SKM-1 (cell line): Measurements from ENCODE around the gene CYP2S1.

ENCODE experiments used
- DNase-seq: peaks from one replicate; lab custom pipeline; 2025; ENCODE audit not compliant: unreplicated experiment; lab: John Stamatoyannopoulos, UW

Gene CYP2S1

DNA sequence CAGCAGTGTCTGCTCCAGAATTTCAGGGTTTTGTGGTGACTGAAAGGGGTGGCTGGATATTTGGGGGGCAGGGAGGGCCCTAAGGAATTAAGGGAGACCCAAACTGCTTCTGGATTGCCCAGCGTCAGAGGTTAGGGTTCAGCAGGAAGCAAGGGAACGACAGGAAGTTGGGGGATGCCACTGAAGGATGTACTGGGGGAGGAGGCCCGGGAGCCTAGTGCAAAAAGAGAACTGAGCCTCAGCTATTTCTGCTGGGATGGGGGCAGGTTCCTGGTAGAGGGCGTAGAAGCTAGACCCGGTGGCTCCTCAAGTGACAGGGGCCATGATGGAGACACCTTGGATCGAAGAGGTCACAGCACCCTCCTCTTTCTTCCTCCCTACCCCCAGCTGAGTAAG lies 1.1 kb downstream of the CYP2S1 start:
- peak; percentile 60 for DNase-seq

DNA sequence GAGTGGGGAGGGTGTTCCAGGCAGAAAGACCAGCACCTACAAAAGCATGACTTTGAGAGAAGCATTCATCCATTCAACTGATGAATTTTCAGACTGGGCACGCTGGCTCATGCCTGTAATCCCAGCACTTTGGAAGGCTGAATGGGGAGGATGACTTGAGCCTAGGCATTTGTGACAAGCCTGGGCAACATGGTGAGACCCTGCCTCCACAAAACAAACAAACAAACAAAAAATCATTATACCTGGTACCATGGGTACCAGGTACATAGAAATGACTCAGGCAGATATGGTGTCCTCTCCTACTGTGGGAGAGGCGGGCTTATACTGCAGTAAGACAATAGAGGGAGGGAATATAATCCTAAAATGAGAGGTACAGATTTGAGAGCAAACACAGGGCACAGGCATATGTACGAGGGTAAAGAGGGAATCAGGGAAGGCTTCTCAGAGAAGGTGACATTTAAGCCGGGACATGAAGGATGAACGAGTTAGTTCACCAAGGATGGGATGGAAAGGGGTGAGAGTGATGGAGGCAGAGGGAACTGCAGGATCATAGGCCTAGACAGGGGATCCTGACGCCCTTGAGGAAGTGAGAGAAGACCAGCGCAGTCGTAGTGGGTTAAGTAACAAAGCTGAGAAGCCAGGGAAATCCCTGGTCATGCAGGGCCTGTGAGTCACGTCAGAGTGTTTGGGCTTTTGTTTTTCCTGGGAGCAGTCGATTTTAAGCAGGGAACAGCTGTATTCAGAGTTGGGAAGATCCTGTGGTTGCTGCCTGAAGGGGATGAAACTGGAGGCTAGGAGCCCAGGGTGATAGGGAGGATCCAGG lies 2.9 kb downstream of the CYP2S1 start:
- DNase-seq: no peak

DNA sequence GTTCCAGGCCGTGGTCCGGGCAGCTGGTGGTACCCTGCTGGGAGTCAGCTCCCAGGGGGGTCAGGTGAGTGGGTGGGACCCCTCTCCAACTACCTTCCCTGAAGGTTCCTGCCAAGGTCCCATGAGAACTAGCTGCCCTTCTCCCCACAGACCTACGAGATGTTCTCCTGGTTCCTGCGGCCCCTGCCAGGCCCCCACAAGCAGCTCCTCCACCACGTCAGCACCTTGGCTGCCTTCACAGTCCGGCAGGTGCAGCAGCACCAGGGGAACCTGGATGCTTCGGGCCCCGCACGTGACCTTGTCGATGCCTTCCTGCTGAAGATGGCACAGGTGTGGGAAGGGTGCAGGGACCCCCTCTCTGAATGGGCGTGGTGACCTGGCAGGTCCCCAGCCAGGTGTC lies 5.5 kb downstream of the CYP2S1 start:
- DNase-seq: no peak

DNA sequence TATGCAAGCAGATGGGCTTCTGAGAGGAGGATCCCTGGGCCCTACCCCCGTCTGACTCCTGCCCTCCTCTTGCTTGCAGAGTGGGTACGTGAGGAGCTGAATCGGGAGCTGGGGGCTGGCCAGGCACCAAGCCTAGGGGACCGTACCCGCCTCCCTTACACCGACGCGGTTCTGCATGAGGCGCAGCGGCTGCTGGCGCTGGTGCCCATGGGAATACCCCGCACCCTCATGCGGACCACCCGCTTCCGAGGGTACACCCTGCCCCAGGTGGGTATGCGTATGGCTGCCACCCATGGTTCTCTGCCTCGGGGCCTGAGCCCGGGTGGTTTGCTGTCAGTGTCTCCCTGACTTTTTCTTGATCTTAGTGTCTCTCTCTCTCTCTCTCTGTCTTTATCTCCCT lies 10.4 kb downstream of the CYP2S1 start:
- no peak for DNase-seq

DNA sequence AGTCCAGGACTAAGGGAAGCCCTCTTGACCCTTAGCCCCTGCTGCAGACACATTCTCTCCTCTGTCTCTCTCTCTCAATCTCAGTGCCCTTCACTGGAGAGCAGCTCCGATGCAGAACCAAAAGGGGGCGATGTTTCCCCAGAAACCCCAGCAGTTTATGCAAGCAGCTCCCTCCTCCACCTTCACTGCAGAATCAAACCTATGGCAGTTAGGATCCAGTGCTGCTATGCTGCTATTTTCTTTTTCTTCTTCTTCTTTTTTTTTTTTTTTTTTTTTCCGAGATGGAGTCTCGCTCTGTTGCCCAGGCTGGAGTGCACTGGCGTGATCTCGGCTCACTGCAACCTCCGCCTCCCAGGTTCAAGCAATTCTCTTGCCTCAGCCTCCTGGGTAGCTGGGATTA lies 11.3 kb downstream of the CYP2S1 start:
- peak; percentile 71 for DNase-seq

DNA sequence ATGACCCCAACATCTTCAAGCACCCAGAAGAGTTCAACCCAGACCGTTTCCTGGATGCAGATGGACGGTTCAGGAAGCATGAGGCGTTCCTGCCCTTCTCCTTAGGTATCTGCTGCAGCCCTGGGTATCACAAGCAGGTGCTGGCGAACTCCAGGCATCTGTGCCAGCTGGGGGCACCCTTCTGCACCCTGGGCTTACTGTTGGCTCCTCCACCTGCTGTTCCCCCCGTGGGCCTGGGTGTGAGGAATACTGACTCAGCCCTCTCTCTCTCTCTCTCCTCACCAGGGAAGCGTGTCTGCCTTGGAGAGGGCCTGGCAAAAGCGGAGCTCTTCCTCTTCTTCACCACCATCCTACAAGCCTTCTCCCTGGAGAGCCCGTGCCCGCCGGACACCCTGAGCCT lies 13.0 kb downstream of the CYP2S1 start:
- DNase-seq: no peak

DNA sequence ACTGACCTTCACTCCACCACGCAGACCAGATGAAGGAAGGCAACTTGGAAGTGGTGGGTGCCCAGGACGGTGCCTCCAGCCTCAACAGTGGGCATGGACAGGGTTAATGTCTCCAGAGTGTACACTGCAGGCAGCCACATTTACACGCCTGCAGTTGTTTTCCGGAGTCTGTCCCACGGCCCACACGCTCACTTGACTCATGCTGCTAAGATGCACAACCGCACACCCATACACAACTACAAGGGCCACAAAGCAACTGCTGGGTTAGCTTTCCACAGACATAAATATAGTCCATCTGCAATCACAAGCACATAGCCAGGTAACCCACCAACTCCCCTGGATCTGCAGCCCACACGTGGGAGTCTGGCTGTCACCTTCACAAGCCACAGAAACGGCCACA lies 13.4 kb downstream of the CYP2S1 start:
- DNase-seq: no peak

DNA sequence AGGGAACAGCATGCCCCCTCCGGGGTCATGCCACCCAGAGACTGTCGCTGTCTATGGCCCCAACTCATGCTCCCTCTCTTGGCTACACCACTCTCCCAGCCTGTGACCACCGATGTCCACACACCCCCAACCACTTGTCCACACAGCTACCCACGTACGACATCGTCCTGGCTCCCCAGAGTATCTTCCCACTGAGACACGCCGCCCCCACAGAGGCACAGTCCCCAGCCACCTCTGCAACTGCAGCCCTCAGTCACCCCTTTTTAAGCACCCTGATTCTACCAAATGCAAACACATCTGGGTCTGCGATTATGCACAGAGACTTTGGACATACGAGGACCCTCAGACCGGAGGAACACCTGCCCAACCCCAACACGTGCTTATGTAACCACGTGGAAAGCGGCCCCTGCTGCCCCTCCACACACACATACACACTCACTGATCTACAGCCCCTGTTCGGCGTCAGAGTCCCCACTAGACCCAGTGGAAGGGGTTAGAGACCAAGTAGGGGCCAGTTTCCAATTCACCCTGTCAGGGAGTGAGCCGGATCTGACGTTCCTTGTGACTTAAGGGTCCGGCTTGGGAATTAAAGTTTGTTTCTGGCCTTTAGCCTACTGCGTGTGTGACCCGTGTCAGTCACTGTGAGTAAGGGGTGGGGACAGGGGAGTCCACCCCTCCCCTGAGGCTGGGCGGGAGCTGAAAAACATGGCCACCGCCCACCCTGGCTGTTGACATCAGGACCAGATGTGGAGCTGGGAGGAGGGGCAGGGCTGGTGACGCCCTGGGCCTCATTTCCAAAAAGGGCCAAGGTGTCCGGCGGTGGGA lies 14.1 kb downstream of the CYP2S1 start:
- no peak for DNase-seq

DNA sequence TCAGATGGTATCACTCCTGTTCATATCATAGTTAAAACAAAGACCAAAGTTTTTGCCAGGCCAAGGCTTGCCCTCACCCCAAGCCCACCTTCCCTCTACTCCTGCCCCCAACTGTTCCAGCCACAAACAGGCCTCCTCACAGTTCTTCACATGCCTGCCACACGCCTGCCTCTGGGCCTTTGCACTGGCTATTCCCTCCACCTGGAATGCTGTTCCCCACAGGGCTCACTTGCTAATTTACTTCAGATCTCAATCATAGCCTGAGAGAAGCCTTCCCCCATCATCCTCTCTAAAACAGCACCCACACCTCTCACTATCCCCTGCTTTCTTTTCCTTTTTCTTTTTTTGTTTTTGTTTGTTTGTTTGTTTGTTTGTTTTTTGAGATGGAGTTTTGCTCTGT lies 21.1 kb downstream of the CYP2S1 start:
- DNase-seq: no peak

DNA sequence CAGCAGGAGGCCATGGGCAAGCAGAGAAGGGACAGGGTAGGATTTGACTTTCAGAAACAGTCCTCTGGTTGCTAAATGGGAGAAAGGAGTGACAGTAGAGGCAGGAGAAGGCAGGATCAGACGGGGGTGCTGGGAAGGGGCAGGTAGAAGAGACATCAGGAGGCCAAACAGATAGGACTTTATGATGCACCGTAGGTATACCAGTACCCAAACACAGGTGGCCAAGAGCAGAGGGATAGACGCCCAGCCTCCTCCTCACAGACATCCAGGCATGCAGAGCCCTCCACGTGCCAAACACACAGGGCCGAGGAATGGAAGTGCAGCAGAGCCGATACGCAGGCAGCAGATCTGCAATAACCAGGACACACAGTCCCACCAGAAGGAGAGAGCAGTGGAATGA lies 24.7 kb downstream of the CYP2S1 start:
- no peak for DNase-seq

DNA sequence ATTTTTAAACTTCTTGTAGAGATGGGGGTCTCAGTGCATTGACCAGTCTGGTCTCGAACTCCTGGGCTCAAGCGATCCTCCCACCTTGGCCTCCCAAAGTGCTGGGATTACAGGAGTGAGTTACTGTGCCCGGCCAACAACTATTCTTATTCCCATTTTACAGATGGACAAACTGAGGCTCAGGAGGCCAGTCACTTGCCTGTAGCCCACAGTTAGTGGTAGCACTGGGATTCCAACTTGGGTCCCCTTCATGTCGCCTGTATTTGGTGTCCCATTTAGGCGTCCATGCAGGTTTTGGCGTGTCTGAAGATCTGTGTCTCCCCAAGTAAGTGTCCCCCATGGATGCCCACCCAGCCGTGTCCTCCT lies 25.2 kb downstream of the CYP2S1 start:
- DNase-seq: no peak

DNA sequence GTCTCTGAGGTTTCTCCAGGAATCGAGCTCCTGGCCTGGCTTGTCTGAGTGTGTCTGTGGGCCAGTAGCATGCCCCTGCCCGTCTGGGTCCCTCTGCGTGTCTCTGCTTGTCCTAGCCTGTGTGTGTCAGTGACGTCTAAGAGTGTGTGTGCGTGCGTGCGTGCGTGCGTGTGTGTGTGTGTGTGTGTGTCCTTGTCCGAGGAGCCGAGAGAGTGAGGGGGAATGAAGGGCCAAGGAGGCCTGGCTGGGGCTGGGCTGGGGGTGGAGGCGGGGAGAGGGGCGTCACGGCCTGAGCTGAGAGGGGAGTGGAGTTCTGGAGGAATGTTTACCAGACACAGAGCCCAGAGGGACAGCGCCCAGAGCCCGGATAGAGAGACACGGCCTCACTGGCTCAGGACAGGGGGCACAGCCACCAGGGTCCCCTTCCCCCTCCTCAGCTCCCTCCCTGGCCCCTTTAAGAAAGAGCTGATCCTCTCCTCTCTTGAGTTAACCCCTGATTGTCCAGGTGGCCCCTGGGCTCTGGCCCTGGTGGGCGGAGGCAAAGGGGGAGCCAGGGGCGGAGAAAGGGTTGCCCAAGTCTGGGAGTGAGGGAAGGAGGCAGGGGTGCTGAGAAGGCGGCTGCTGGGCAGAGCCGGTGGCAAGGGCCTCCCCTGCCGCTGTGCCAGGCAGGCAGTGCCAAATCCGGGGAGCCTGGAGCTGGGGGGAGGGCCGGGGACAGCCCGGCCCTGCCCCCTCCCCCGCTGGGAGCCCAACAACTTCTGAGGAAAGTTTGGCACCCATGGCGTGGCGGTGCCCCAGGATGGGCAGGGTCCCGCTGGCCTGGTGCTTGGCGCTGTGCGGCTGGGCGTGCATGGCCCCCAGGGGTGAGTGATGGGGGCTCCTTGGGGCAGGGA lies 25.8 kb downstream of the CYP2S1 start, which contains the start of gene AXL:
Gene AXL (plus strand): TSS at position 609 of the 893 bp plus-strand sequence. CDS start 170 bp downstream, at position 779.
- DNase-seq: no peak

DNA sequence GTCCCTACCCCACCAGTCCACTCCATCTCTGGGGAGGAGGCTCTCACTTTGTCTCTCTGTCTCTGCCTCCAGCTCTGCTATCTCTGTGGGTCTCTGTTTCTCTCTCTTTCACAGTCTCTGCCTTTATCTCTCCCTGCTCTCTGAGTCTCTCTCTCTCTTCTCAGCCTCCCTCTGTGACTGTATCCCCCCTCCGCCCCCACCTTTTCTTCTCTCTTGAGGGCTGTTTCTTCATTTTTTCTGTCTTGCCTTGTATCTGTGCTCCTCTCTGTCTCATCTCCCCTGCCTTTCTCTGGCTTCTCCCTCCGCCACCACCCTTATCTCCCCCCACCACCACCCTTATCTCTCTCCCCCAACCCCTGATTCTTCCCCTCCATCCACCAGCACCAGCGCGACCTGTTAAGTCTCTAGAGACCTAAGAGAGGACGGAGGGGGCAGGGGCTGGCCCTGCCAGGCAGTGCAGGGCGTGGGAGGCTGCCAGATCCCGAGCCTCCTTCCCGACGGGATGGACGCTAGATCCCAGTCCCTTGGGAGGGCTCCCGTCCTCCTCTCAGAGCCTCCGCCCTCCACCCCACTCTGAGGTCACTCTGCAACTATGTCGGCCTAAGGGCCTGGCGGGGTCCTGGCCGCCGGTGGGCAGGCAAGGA lies 27.0 kb downstream of the CYP2S1 start:
- no peak for DNase-seq

DNA sequence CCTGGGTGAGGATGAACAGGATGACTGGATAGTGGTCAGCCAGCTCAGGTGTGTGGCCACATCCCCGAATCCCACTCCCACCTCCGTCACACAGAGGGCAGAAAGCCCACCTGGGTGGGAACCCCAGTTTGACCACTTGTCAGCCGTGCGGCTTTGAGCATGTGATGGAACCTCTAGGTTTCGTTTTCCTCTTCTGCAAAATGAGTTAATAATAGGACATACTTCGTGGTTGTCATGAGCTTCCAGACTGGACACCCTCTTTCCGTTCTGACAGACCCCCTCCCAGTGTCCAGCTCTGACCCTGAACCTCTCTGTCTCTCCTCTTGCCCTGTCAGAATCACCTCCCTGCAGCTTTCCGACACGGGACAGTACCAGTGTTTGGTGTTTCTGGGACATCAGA lies 27.8 kb downstream of the CYP2S1 start:
- DNase-seq: no peak

DNA sequence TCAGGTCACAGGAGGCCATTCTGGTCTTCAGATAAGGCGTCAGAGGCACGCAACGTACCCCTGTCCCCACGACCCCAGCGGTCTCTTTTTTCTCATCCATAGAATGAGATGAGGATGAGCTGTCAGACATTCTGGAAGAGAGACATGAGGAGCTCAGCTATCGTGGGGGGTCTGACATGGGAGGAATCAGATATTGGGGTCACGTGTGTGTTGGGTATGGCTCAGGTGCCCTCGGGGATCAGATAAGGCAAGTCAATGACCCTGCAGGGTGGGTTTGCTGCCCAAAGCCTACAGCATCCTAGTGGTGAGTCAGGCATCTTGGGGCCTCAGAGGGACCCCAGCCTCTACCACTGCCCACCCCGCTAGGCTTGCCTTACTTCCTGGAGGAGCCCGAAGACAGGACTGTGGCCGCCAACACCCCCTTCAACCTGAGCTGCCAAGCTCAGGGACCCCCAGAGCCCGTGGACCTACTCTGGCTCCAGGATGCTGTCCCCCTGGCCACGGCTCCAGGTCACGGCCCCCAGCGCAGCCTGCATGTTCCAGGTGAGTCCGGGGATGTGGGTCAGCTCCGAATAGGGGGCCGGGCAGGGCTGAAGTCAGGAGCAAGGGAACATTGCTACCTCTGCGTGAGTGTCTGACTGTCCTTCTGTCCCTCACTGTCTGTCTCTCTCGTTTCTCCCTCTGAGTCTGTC lies 28.6 kb downstream of the CYP2S1 start:
- no peak for DNase-seq

DNA sequence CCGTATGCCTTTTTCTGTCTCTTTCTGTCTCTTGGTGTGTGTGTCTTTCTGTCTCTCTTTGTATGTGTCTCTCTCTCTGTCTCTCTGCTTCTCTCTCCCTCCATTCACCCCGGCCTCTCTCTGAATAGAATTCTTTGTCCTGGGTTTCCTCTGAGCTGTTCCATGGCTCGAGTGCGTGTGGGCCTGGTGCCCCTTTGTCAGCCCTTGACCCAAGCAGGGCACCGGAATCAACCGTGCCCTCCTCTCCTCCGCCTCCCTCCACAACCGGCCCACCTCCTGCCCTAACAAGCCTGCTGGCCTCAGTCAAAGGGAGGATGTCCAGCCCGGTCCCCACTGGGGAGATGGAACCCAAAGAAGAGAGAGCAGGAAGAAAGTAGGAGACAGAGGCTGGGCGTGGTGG lies 29.2 kb downstream of the CYP2S1 start:
- no peak for DNase-seq

DNA sequence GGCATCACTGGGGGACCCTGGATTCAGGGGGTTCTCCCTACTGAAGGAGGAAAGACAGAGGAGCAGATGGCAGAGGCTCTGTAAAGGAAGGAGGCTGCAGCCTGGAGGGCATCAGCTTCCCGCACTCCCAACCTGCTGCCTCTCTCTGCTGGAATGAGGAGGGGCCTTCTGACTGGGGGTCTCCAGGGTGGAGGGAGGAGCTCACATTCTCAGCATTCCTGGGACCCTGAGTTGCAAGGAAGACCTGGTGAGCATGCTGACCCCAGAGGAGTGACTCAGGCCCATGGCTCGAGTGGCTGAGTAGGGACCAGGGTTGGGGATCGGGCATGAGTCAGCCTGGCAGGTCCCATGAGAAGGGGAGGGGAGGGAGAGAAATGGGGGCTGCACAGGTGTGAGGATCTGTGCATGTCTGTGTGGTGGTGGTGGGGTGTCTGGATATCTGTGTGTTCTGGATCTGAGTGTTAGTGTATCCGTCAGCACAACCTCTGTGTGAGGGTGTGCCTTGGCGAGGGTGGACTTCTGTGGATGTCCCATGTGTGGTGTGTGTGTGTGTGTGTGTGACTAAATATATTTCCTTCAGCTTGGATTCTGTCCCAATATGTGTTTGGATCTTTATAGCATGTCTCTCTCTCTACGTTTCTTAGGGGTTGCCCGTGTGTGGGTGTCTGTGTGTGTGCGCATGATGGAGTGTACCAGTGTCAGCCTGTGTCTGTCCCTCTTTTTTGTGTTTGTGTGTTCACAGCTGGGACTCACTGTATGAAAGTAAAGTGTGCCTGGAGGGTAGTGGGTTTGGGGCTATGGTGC lies 30.6 kb downstream of the CYP2S1 start:
- DNase-seq: no peak

DNA sequence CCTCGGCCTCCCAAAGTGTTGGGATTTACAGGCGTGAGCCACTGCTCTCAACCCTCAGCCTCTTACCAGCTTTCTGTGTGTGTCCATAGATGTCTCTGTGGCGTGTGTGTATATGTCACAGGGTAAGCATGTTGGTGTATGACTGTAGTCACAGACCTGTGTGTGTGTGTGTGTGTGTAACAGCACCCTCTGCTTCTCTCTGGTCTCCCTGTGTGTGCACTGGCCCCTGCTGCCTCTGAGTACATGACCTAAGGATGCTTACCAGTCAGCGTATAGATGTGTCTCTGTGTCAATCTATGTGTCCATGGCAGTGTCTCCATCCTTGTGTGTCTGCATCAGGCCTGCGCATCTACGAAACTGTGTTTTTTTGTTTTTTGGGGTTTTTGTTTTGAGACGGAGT lies 31.6 kb downstream of the CYP2S1 start:
- DNase-seq: no peak

DNA sequence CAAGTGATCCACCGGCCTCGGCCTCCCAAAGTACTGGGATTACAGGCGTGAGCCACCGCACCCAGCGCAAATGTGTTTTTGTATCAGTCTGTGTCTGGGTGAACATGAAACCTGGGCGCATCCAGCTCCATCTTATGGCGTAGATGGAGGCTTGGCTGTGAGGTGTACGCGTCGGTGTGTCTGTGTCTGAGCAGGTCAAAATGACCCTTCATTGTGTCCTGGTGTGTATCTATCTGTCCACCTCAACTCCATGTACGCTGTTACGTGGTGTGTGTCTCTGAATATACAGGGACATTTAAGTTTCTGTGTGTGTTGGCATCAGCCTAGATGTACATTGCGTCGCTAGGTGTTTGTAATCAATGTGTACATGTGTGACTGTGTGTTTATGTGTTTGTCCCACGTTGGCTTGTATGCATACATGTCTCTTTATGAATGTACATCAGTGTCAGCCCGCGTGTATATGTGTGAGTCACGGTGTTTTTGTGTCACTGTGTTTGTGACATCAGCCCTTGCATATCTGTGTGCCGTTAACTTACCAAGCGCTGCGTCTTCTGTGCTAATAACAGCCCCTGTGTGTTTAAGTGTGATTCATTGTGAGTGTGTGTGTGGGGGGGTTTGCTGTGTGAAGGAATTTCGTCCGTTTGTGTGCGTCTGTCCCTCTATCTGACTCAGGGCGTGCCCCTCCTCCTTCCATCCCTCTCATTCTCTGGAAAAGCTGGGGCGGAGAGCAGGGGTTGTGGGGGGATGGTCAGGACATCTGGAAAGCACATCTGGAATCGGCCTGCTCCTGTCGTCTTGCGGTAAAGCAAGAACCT lies 32.4 kb downstream of the CYP2S1 start:
- no peak for DNase-seq
